Cardiac muscle cell (in vitro differentiated cells and primary cell): ENCODE data around the gene MXD3. TPM values are rescaled to one million over a fixed set of nuclear protein-coding genes. Genes with fewer than 3 reads are reported as not detected.

Experiments used
- DNase-seq, 2 donors: peaks; one replicate each; pipeline versions ENCODE4 v3.0.0 to v3.0.0-alpha.2; 2010 to 2017; ENCODE audit warnings: low read depth in 1 of 2, low spot score in 1 of 2
- H3K27ac ChIP-seq: fragments of 200-600 bp; sonication (generic); 2 replicates; pipeline ENCODE4 v1.5.1; 2016
- H3K27me3 ChIP-seq: fragments of 200-600 bp; sonication (generic); 2 replicates; pipeline ENCODE4 v1.6.0; 2016; ENCODE audit warnings: control low read depth
- H3K36me3 ChIP-seq: fragments of 200-600 bp; sonication (generic); 2 replicates; pipeline ENCODE4 v1.5.1; 2016; ENCODE audit warnings: control low read depth
- H3K4me1 ChIP-seq: fragments of 200-600 bp; sonication (generic); 2 replicates; pipeline ENCODE4 v1.8.1; 2017; ENCODE audit warnings: low read depth, mild to moderate bottlenecking, mixed run types
- H3K4me3 ChIP-seq: fragments of 200-600 bp; sonication (generic); 2 replicates; pipeline ENCODE4 v1.5.1; 2016; ENCODE audit warnings: mild to moderate bottlenecking
- H3K9me3 ChIP-seq: fragments of 200-600 bp; sonication (generic); 2 replicates; pipeline ENCODE4 v1.5.1; 2017; ENCODE audit warnings: low read depth, mild to moderate bottlenecking, control low read depth
- CTCF ChIP-seq: IDR thresholded peaks from 2 replicates; pipeline ENCODE4 v1.5.1; 2012; ENCODE audit warnings: low read depth, mild to moderate bottlenecking, low read length
- polyA plus RNA-seq: library from polyadenylated mRNA; unstranded; fragments of >200 nt; fragmentation: Nextera tagmentation; extraction: Ambion mirVana; gene quantifications from 2 replicates; pipeline ENCODE4 v1.2.1, GENCODE V29; 2016
- total RNA-seq: library from RNA; depleted of rRNA; stranded (reverse); fragments of >200 nt; gene quantifications from 2 replicates; pipeline ENCODE4 v1.2.3, GENCODE V29; 2016

Gene MXD3
- total and polyA plus RNA-seq, 2 experiments from 2014 or later = 7.3 to 112 TPM

DNA sequence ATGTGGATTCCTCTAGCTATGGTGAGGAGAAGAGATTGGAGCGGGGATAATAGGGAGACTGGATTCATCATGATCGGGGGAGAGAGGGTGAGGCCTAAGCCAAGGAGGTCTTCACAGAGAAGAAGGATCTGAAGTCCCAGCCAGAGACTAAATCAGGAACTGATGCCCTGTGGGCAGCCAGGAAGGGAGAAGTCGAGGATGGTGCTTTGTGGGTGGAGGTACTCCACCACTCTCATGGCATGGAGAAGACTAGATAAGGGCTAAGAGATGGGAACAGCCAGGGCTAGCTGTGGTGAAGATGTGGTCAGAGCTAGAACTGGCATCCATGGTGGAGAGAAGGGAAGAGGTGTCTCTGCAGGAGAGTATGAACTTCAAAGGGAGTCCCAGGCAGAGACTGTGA lies 43.0 kb upstream of the MXD3 start:
- H3K27ac ChIP-seq = no peak overlapping the region
- TF ChIP-seq CTCF = no peak

DNA sequence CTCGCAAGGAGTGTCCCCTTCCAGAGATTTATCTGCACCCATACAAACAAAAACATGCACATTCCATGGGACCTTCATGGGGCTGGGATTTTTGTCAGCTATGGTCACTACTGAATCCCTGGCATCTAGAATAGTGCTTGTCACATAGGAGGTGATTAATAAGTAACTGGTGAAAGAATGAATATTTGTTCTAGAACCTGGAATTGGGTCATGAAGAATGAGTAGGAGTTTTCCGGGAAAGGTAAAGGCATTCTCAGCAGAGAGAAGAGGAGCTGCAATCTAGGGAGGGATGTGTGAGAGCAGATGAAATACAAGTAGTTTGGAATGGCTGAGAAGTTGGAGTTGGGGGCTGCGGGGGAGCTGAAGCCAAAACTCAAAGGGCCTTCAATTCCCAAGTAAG lies 42.6 kb upstream of the MXD3 start:
- TF ChIP-seq CTCF = no peak
- no peaks in the 10 kb centered on the region for H3K9me3 ChIP-seq
- no peak overlapping the region for H3K27ac ChIP-seq
- H3K27me3 ChIP-seq = no peaks in the 10 kb centered on the region
- no peaks in the 10 kb centered on the region for H3K36me3 ChIP-seq
- no peak for DNase-seq
- H3K4me3 ChIP-seq = no peak overlapping the region
- H3K4me1 ChIP-seq = peaks cover 17% of the 10 kb centered on the region

More for the DNA sequence above, 43.0 kb upstream of the MXD3 start:
- H3K36me3 ChIP-seq = no peaks in the 10 kb centered on the region
- no peaks in the 10 kb centered on the region for H3K9me3 ChIP-seq
- H3K4me1 ChIP-seq = peaks cover 21% of the 10 kb centered on the region
- no peak for DNase-seq
- H3K4me3 ChIP-seq = no peak overlapping the region
- no peaks in the 10 kb centered on the region for H3K27me3 ChIP-seq

DNA sequence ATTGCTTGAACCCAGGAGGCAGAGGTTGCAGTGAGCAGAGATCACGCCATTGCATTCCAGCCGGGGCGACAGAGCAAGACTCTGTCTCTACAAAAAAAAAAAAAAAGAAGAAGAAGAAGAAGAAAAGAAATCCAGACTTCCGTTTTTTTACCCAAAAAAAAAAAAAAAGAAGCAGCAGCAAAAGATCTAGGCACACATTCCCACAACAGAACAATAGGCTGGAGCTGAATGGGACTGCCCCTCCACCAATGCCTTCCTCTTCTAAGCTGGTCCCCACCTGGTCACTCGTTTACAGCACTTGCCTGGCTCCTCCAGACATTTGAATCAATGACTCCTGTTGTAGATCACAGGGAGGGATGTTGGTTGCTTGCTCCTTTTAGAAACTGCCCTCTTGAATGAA lies 41.4 kb upstream of the MXD3 start:
- DNase-seq = no peak
- TF ChIP-seq CTCF = no peak
- Histone ChIP-seq H3K9me3 (no peaks in the 10 kb centered on the region), H3K4me3 (no peak overlapping the region), H3K4me1 (peaks cover 7% of the 10 kb centered on the region), H3K27me3 (no peaks in the 10 kb centered on the region), H3K36me3 (no peaks in the 10 kb centered on the region), H3K27ac (no peak overlapping the region)

- peak; percentile 93 to 98 for DNase-seq
- Histone ChIP-seq H3K4me3 (peak within 1 kb of the TSS; percentile 72), H3K4me1 (peaks cover 7% of the 10 kb centered on the region), H3K27ac (peak within 1 kb of the TSS; percentile 95), H3K36me3 (no peaks in the 10 kb centered on the region), H3K9me3 (no peaks in the 10 kb centered on the region), H3K27me3 (no peaks in the 10 kb centered on the region)
- no peak for TF ChIP-seq CTCF
Measured at GRCh38 chr5:177351392-177352329, 40.0 kb upstream of the MXD3 start, which contains the start of gene LMAN2. Gene LMAN2, minus strand, starts transcription at chr5:177351668. Its CDS starts 21 bp downstream, at chr5:177351647.

DNA sequence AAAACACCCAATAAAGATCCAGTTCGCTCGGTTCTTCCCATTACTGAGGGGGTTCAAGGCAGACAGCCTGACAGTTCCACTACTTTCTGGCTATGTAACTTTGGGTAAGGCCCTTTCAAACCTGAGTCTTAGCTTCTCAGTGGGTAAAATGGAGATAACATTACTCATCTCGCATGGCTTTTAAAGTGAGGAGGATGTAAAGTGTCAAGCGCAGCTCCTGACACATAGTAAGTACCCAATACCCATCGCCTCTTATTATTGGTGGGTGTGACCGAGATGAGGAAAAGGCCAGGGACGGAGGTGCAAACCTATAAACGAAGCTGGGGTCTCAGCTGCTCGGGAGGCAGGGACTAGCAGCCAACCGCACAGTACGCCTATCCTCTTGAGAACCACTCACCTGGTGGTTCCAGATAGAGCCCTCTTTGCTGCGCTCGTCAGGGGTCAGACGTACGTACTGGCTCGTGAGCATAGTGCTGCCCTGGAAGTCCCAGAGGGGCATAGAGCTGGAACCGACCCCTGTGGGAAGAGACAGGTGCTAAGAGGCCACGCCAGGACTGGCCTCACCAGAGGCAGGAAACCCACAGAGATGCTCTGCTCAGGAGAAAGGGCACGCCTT lies 39.2 kb upstream of the MXD3 start:
- no peak for DNase-seq
- Histone ChIP-seq H3K27me3 (no peaks in the 10 kb centered on the region), H3K9me3 (no peaks in the 10 kb centered on the region), H3K4me3 (peak overlapping the region; percentile 72), H3K4me1 (peaks cover 7% of the 10 kb centered on the region), H3K27ac (peak overlapping the region; percentile 95), H3K36me3 (peaks cover under 1% of the 10 kb centered on the region)
- TF ChIP-seq CTCF = no peak
